ENCODE results near the gene MOCS1.

MOCS1 gene

GRCh38 chr6:39947611-39948068 lies 13.4 kb upstream of the MOCS1 start:
- DNase-seq: no peak

GRCh38 chr6:39945626-39946025 lies 11.4 kb upstream of the MOCS1 start:
- DNase-seq: no peak

GRCh38 chr6:39942903-39943580 lies 8.8 kb upstream of the MOCS1 start:
- no peak for DNase-seq

GRCh38 chr6:39941820-39942219 lies 7.6 kb upstream of the MOCS1 start:
- DNase-seq: no peak

DNA sequence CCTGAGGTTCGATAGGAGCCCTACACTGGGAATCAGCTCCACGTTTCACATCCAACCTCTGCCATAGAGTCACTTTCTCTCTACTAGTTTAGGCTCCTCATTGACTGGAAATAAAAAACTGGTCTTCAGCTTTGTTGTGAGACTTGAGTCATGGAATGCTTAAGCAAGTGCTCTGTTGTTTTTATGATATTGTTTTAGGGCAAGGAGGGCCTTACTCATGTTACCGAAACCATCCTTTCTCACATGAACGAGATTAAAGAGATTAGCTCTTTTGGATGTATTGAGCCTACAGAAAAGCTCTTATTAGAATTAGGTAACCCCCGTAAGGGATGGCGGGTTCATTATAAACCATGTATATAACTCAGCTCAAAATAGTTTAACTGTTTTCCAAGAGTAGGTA lies 6.9 kb upstream of the MOCS1 start:
- no peak for DNase-seq

DNA sequence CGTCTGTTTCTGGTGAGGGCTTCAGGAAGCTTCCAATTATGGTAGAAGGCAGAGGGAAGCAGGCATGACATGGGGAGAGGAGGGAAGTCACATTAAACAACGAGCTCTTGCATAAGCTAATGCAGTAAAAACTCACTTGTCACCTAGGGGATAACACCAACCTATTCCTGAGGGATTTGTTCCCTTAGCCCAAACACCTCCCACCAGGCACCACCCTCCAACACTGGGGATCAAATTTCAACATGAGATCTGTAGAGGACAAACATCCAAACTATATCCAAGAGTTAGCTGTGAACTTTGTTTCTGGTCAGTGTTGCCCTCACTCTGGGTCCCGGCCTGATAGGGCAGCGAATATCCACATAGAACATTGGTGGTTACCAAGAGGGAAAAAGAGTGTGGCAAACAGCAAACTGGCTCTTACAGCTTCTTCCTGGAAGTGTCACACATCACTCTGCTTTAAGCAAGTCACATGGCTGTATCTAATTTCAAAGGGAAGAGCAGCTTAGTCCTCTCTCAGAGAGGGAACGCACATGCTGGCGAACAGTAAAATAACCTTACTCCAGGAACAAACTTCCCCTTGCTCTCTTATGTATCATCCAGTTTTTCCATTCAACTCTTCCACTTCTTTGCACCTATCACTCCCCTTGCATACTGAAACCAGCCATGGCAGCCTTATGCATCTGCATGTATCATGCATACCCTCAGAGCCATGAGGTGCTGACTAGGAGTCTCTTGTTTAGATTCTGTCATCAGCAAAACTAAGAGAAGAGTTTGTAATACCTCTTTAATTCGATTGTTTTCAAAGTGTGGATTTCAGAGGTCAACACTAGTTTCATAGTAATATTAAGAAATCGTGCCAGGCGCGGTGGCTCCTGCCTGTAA lies 4.8 kb upstream of the MOCS1 start:
- DNase-seq: no peak

- DNase-seq: no peak
These were observed 3.5 kb upstream of the MOCS1 start for GRCh38 chr6:39937686-39938333.

- DNase-seq: no peak
These were observed 2.6 kb upstream of the MOCS1 start for GRCh38 chr6:39936857-39937256.

DNA sequence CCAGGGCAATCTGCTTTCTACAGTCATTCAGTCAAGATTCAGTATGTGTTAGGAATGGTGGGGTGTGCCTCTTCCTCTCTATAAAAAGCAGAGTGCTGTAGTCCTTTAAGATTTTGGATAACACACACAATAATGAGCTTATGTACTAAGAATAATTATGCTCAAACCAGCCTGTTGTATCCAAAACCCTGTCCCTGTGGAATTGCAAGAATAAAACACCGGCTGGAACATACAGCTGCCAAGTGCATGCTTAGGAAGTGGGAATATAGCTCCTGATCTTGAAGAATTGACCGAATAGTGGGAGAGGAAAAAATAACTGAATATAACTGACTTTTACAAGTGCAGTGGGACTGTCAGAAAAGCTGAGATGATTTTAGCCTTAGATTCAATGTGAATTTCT lies 979 bp upstream of the MOCS1 start:
- DNase-seq: no peak

GRCh38 chr6:39933669-39934130 lies 562 bp downstream of the MOCS1 start:
- DNase-seq: no peak

DNA sequence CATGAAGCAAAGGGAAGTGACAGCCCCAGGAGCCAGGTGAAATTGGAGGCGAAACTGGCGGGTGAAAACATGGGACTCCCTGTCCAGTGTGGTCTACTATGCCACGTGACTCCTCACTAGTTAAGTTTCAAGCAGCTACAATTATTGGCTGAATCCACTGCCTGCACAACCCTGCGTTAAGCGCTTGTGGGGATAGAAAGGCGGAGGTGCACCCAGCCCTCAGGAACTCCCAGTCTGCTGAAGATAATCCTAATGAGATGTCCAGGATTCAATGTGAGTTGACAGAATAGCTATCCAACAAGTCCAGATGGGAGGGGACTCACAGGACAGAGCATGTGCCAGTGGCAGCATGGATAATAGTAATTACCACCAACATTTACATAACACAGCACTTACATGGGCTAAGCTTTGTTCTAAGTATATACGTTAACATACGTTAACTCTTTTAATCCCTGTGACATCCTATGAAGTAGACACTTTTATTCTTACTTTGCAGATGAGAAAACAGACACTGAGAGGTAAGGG lies 1.8 kb downstream of the MOCS1 start:
- no peak for DNase-seq

DNA sequence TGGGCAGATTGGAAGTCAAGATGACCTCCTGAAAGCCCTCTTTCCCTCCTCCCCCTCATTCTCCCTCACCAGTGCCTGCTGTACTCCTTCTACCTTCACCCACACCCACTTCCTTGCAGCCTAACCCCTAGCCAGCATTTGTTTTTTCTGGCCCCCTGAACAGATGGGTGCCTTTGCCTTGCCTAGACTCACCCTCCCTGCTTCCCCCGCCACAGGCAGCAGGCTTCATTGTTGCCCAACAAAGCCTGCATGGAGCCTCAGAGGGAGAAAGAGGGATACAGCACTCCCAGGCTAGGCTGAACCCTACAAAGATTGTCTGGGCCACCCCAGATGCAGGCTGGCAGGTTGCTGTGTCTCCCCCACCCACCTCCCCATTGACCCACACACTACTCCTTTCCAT lies 2.7 kb downstream of the MOCS1 start:
- DNase-seq: no peak

GRCh38 chr6:39930540-39930939 lies 3.7 kb downstream of the MOCS1 start:
- no peak for DNase-seq

- DNase-seq: no peak
These were observed 4.4 kb downstream of the MOCS1 start for GRCh38 chr6:39929733-39930461.

DNA sequence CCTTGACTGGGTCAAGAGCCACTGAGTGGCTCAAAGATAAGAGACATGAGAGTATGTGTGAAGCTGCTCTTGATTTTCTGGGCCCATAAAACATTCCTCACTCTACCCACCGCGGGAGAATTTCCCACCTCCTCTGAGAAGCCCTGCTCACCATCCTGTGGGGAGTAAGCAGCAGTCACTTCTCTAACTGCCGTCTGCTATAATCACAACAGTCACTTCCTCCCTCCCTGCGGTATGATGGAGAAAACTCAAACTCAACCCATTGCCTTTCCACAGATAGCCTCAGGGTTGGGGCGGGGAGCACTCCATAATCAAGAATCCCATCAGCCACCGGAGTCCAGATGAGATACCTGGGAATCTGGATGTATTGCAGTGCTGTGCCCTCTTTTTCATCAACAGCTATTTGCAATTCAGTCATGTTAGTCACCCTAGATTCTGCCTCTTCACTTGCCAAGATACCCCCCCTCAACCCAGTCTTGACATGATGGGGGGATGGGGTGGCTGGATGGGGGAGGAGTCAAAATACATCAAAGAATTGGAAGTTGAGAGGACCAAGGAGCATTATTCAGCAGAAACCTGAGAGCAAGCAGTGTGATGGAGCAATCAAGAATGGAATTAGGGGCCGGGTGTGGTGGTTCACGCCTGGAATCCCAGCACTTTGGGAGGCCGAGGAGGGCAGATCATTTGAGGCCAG lies 5.1 kb downstream of the MOCS1 start:
- no peak for DNase-seq

GRCh38 chr6:39927159-39927558 lies 7.1 kb downstream of the MOCS1 start:
- DNase-seq: no peak

- no peak for DNase-seq
These were observed 7.6 kb downstream of the MOCS1 start for GRCh38 chr6:39926668-39927067.

DNA sequence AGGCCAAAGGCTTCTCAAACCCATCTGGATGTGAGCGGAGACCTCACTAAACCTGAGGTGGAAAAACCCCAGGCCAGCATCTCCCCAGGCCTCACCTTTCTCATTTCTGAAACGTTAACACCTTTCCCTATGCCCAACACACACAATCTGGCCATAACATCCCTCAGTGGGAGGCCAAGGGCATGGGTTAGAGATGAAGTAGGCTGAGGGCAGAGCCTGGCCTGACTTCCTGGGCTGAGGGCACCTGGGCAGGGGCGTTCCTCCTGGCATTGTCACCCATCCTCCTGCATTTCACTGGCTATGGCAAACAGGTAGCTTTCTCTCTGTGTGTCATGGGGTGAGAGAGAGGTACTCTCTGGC lies 8.4 kb downstream of the MOCS1 start:
- no peak for DNase-seq

GRCh38 chr6:39925191-39925930 lies 8.9 kb downstream of the MOCS1 start:
- DNase-seq: no peak

GRCh38 chr6:39924283-39924682 lies 10.0 kb downstream of the MOCS1 start:
- no peak for DNase-seq

GRCh38 chr6:39923861-39924260 lies 10.4 kb downstream of the MOCS1 start:
- no peak for DNase-seq
